CD4-positive, alpha-beta memory T cell (primary cell): ENCODE results near the gene CXCL14. TPM values are rescaled to one million over a fixed set of nuclear protein-coding genes. Genes with fewer than 3 reads are reported as not detected.

Source experiments
- CTCF ChIA-PET: fragments of 350-600 bp; sonication (Branson Sonifier 250); formaldehyde crosslinking; loops from one replicate; lab custom pipeline; 2021; ENCODE audit warnings: inconsistent platforms; ENCODE audit not compliant: partially characterized antibody; lab: Charles Lee
- POLR2A ChIA-PET: fragments of 350-600 bp; sonication (Branson Sonifier 250); formaldehyde crosslinking; loops from one replicate; lab custom pipeline; 2021; ENCODE audit not compliant: partially characterized antibody; lab: Charles Lee
- DNase-seq, 5 donors: peaks; one replicate each; pipeline versions ENCODE4 v3.0.0 to v3.0.0-alpha.2; 2020 to 2022; ENCODE audit warnings: mixed read lengths in 1 of 5
- H3K27ac ChIP-seq: one replicate; pipeline ENCODE4 v1.7.0; 2013; ENCODE audit warnings: low read depth, low read length
- H3K27me3 ChIP-seq: 2 replicates; pipeline ENCODE4 v1.7.0; 2013; ENCODE audit warnings: mild to moderate bottlenecking, low read length, moderate library complexity; ENCODE audit not compliant: insufficient read depth
- H3K36me3 ChIP-seq: 2 replicates; pipeline ENCODE4 v1.7.0; 2013; ENCODE audit warnings: mild to moderate bottlenecking, low read length, moderate library complexity; ENCODE audit not compliant: insufficient read depth
- H3K4me1 ChIP-seq: 2 replicates; pipeline ENCODE4 v1.7.0; 2013; ENCODE audit warnings: mild to moderate bottlenecking, low read length, moderate library complexity; ENCODE audit not compliant: insufficient read depth
- H3K4me3 ChIP-seq, 2 donors: one replicate each; pipeline ENCODE4 v1.7.0; 2013; ENCODE audit warnings: low read length in 2 of 2, mild to moderate bottlenecking in 1 of 2
- H3K9me3 ChIP-seq, 2 donors: one replicate each; pipeline ENCODE4 v1.7.0; 2013; ENCODE audit warnings: low read length in 2 of 2, control low read depth in 1 of 2; ENCODE audit not compliant: control insufficient read depth in 1 of 2
- H3K27ac Mint-ChIP-seq, 7 donors: one replicate each; pipeline ENCODE4 v1.8.0; 2020 to 2021; ENCODE audit warnings: mixed read lengths in 7 of 7, mild to moderate bottlenecking in 6 of 7, inconsistent platforms in 3 of 7, moderate library complexity in 3 of 7
- H3K27me3 Mint-ChIP-seq, 2 donors: one replicate each; pipeline ENCODE4 v1.8.0; 2020 to 2021; ENCODE audit warnings: mixed read lengths in 2 of 2
- H3K36me3 Mint-ChIP-seq, 2 donors: one replicate each; pipeline ENCODE4 v1.8.0; 2020 to 2021; ENCODE audit warnings: mixed read lengths in 2 of 2, inconsistent platforms in 1 of 2, mild to moderate bottlenecking in 1 of 2
- H3K4me1 Mint-ChIP-seq, 4 donors: one replicate each; pipeline ENCODE4 v1.8.0; 2020 to 2021; ENCODE audit warnings: mixed read lengths in 4 of 4, mild to moderate bottlenecking in 1 of 4
- H3K4me3 Mint-ChIP-seq, 8 donors: one replicate each; pipeline ENCODE4 v1.8.0; 2020 to 2021; ENCODE audit warnings: mixed read lengths in 8 of 8, mild to moderate bottlenecking in 7 of 8, moderate library complexity in 6 of 8, inconsistent platforms in 3 of 8
- H3K9me3 Mint-ChIP-seq, 8 donors: one replicate each; pipeline ENCODE4 v1.8.0; 2020 to 2021; ENCODE audit warnings: mixed read lengths in 8 of 8, mild to moderate bottlenecking in 5 of 8, inconsistent platforms in 3 of 8, moderate library complexity in 1 of 8
- intact Hi-C: fragments of 100-400 bp; cut with micrococcal nuclease; formaldehyde crosslinking; loops from one replicate; pipeline ENCODE4 v1.15.1; 2023
- polyA plus RNA-seq, 2 donors: library from polyadenylated mRNA; unstranded; fragments of 300-500 nt; fragmentation: Illumina TruSeq; gene quantifications; one replicate each; pipeline ENCODE4 v1.2.3, GENCODE V29; 2021
- total RNA-seq, 2 experiments: library from RNA; stranded (reverse); gene quantifications; one replicate each; pipeline ENCODE4 v1.2.3, GENCODE V29; 2021

Gene CXCL14
- total and polyA plus RNA-seq, 4 experiments from 2014 or later, result not detected

DNA sequence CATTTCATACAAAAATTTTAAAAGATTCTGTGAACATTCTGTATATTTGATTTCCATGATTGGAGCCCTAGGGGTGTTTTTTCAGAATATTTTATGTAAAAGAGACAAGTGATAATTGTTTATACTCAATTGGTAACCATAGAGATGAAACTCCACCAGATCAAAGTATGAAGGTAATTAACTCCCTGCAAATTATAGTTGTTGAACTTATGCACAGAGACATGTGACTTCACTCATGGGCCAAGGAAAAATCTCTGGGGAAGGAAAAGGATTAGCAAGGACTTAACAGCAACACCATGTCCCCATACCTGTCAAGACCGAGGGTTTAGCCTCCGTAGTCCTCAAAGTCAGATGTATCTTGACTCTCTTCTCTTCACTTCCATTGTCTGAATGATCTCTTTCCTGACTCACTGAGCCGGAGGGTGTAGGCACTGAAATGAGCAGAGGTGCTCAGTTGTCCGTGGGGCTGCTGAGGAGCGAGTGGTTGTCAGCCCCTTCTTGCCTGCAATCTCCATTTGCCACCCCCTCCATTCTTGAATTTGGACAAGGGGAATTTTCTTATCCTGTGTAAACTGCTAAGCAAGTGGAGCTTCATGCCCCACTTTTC lies 17.5 kb upstream of the CXCL14 start:
- Histone ChIP-seq H3K4me1 (no peaks in the 10 kb centered on the region), H3K36me3 (no peaks in the 10 kb centered on the region), H3K4me3 (no peak overlapping the region), H3K9me3 (no peaks in the 10 kb centered on the region), H3K27me3 (no peaks in the 10 kb centered on the region), H3K27ac (no peak overlapping the region)
- Mint-ChIP-seq H3K9me3 (no peaks in the 10 kb centered on the region), H3K27me3 (peaks cover 3 to 8% of the 10 kb centered on the region in 2 donors), H3K27ac (no peak overlapping the region), H3K4me3 (no peak overlapping the region), H3K36me3 (no peaks in the 10 kb centered on the region), H3K4me1 (no peaks in the 10 kb centered on the region)
- DNase-seq, result no peak
- intact Hi-C loops, result no loop called here
- ChIA-PET CTCF (interaction anchor here (1.3 kb wide), 1 partner anchor 28 kb away, joined by 3 read pairs; no protein-coding TSS in a partner anchor), POLR2A (no interaction called here)

- H3K9me3 Mint-ChIP-seq, result no peaks in the 10 kb centered on the region
- Histone ChIP-seq H3K4me3 (no peak overlapping the region), H3K9me3 (no peaks in the 10 kb centered on the region), H3K27ac (no peak overlapping the region), H3K4me1 (no peaks in the 10 kb centered on the region), H3K27me3 (no peaks in the 10 kb centered on the region), H3K36me3 (no peaks in the 10 kb centered on the region)
- ChIA-PET POLR2A (no interaction called here), CTCF (no interaction called here)
- no peak overlapping the region for H3K27ac Mint-ChIP-seq
- intact Hi-C loops, result no loop called here
- DNase-seq, result no peak
- H3K36me3 Mint-ChIP-seq, result no peaks in the 10 kb centered on the region
- no peaks in the 10 kb centered on the region for H3K4me1 Mint-ChIP-seq
- peaks cover 3 to 5% of the 10 kb centered on the region in 2 donors for H3K27me3 Mint-ChIP-seq
- no peak overlapping the region for H3K4me3 Mint-ChIP-seq
These were observed 15.7 kb upstream of the CXCL14 start for GRCh38 chr5:135594416-135594960.

DNA sequence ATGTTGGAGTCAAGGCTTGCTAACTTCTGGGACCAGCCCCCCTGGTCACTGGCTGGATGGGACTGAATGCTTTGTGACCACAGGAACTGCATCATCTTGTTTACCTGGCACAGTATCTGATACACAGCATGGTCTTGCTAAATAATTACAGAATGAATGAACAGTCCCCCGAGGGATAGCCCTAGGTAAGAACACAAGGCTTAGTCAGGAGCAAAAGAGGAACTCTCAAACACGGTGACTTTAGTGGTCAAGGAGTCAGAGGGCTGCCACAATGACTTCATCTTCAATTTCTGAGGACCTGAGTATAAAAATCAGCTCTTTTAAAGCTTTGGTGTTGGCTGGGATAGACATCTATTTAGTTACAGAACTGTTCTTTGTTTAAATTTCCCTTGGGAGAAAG lies 15.1 kb upstream of the CXCL14 start:
- Histone ChIP-seq H3K27me3 (no peaks in the 10 kb centered on the region), H3K4me3 (no peak overlapping the region), H3K4me1 (no peaks in the 10 kb centered on the region), H3K27ac (no peak overlapping the region), H3K9me3 (no peaks in the 10 kb centered on the region), H3K36me3 (no peaks in the 10 kb centered on the region)
- peaks cover 3 to 5% of the 10 kb centered on the region in 2 donors for H3K27me3 Mint-ChIP-seq
- no peaks in the 10 kb centered on the region for H3K36me3 Mint-ChIP-seq
- H3K27ac Mint-ChIP-seq, result no peak overlapping the region
- H3K4me3 Mint-ChIP-seq, result no peak overlapping the region
- H3K9me3 Mint-ChIP-seq, result no peaks in the 10 kb centered on the region
- H3K4me1 Mint-ChIP-seq, result no peaks in the 10 kb centered on the region
- intact Hi-C loops, result no loop called here
- ChIA-PET POLR2A (no interaction called here), CTCF (no interaction called here)
- no peak for DNase-seq

DNA sequence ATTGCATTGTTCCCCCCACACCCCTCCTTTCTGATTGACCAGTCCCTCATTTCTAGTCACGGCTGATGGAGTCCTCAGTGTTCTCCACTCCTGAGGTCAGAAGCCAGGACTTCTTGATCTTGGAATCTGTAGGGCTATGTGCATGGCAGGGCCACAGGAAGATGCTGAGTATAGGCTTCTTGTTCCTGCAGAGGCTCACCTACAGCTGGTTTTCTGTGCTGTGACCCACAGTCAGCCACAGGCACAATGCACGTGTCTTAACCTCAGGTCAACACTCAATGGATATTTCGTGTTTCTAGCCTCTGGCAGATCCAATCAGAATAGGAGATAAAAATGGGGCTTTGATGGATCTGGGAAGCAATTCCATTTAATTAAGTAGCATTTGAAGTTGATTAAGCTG lies 14.3 kb upstream of the CXCL14 start:
- Histone ChIP-seq H3K27me3 (no peaks in the 10 kb centered on the region), H3K36me3 (no peaks in the 10 kb centered on the region), H3K9me3 (no peaks in the 10 kb centered on the region), H3K4me1 (no peaks in the 10 kb centered on the region), H3K4me3 (no peak overlapping the region), H3K27ac (no peak overlapping the region)
- no peak for DNase-seq
- Mint-ChIP-seq H3K4me1 (no peaks in the 10 kb centered on the region), H3K4me3 (no peak overlapping the region), H3K27ac (no peak overlapping the region), H3K27me3 (peaks cover 3 to 5% of the 10 kb centered on the region in 2 donors), H3K9me3 (no peaks in the 10 kb centered on the region), H3K36me3 (no peaks in the 10 kb centered on the region)
- ChIA-PET CTCF (no interaction called here), POLR2A (no interaction called here)
- intact Hi-C loops, result no loop called here

- Histone ChIP-seq H3K27ac (no peak overlapping the region), H3K27me3 (no peaks in the 10 kb centered on the region), H3K9me3 (no peaks in the 10 kb centered on the region), H3K4me3 (no peak overlapping the region), H3K4me1 (no peaks in the 10 kb centered on the region), H3K36me3 (no peaks in the 10 kb centered on the region)
- no peaks in the 10 kb centered on the region for H3K4me1 Mint-ChIP-seq
- no peak overlapping the region for H3K27ac Mint-ChIP-seq
- no peaks in the 10 kb centered on the region for H3K9me3 Mint-ChIP-seq
- CTCF ChIA-PET, result interaction anchor here (1.4 kb wide), 1 partner anchor 31 kb away, joined by 4 read pairs; no protein-coding TSS in a partner anchor
- H3K27me3 Mint-ChIP-seq, result peaks cover 3 to 5% of the 10 kb centered on the region in 2 donors
- H3K36me3 Mint-ChIP-seq, result no peaks in the 10 kb centered on the region
- POLR2A ChIA-PET, result no interaction called here
- no peak for DNase-seq
- H3K4me3 Mint-ChIP-seq, result no peak overlapping the region
- intact Hi-C loops, result no loop called here
These were observed 13.7 kb upstream of the CXCL14 start for GRCh38 chr5:135592312-135593045.

DNA sequence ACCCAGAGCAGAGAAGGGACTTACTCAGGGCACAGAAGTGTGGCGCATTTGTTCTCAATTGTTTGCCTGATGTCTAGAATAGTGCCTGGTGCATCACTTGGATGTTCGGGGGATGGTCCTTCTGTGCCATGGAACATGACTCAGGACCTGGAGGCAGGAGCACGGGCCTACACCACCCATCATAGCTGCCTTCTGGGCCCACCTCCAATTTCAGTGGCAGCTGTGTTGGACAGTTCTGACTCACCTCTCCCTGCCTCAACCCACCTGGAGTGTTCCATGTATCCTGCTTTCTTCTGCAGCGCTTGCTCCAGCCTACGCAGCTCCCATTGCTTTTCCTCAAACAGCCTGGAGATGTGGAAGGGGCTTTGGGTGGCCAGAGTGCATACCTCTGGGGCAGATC lies 12.5 kb upstream of the CXCL14 start:
- H3K4me1 ChIP-seq, result no peaks in the 10 kb centered on the region
- H3K4me3 ChIP-seq, result no peak overlapping the region
- intact Hi-C loops, result no loop called here
- Mint-ChIP-seq H3K27me3 (peaks cover 3 to 5% of the 10 kb centered on the region in 2 donors), H3K27ac (no peak overlapping the region), H3K9me3 (no peaks in the 10 kb centered on the region), H3K4me3 (no peak overlapping the region), H3K36me3 (no peaks in the 10 kb centered on the region), H3K4me1 (no peaks in the 10 kb centered on the region)
- no peak overlapping the region for H3K27ac ChIP-seq
- no peak for DNase-seq
- no peaks in the 10 kb centered on the region for H3K36me3 ChIP-seq
- ChIA-PET POLR2A (no interaction called here), CTCF (interaction anchor here (1.4 kb wide), 2 partner anchors 30 to 134 kb away, joined by 3 to 4 read pairs; no protein-coding TSS in a partner anchor)
- H3K9me3 ChIP-seq, result no peaks in the 10 kb centered on the region
- H3K27me3 ChIP-seq, result no peaks in the 10 kb centered on the region

DNA sequence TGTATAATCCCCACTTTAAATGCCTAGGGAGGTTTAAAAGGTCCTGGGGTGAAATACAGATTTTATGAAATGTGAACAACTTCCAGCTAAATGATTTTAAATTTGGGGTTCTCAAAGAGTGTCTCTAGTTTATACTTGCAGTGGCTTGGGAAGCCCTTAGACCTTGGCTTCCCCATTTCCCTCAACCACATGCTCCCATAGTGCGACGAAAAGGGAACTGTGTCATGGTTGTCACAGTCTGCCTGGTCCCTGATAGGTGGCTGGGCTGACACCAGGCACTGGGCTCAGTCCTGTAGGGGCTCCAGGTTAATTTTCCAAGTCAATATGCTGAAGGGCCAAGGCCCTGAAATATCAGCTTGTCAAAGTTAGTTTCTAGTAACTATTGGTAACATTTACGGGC lies 10.4 kb upstream of the CXCL14 start:
- H3K9me3 ChIP-seq, result no peaks in the 10 kb centered on the region
- Mint-ChIP-seq H3K9me3 (no peaks in the 10 kb centered on the region), H3K4me3 (no peak overlapping the region), H3K4me1 (no peaks in the 10 kb centered on the region), H3K27ac (no peak overlapping the region), H3K27me3 (peaks cover 4 to 12% of the 10 kb centered on the region in 2 donors), H3K36me3 (no peaks in the 10 kb centered on the region)
- H3K4me3 ChIP-seq, result no peak overlapping the region
- H3K27ac ChIP-seq, result no peak overlapping the region
- H3K4me1 ChIP-seq, result no peaks in the 10 kb centered on the region
- POLR2A ChIA-PET, result no interaction called here
- CTCF ChIA-PET, result no interaction called here
- intact Hi-C loops, result no loop called here
- no peaks in the 10 kb centered on the region for H3K27me3 ChIP-seq
- DNase-seq, result no peak
- no peaks in the 10 kb centered on the region for H3K36me3 ChIP-seq
